PC-9 (cell line): ENCODE measurements around the gene F9.

Experiments
- EZH2 ChIP-seq: fragments of 200-600 bp; sonication (generic); IDR thresholded peaks from 2 replicates; pipeline ENCODE4 v1.8.0; 2017; ENCODE audit warnings: antibody characterized with exemption, low read depth
- TF ChIP-seq, protein P1 (sequence below): fragments of 200-600 bp; sonication (generic); conservative IDR thresholded peaks from 2 replicates; pipeline ENCODE4 v1.6.1; 2017; ENCODE audit warnings: mixed run types, antibody characterized with exemption, mild to moderate bottlenecking, moderate library complexity

- TF ChIP-seq, protein P1, sequence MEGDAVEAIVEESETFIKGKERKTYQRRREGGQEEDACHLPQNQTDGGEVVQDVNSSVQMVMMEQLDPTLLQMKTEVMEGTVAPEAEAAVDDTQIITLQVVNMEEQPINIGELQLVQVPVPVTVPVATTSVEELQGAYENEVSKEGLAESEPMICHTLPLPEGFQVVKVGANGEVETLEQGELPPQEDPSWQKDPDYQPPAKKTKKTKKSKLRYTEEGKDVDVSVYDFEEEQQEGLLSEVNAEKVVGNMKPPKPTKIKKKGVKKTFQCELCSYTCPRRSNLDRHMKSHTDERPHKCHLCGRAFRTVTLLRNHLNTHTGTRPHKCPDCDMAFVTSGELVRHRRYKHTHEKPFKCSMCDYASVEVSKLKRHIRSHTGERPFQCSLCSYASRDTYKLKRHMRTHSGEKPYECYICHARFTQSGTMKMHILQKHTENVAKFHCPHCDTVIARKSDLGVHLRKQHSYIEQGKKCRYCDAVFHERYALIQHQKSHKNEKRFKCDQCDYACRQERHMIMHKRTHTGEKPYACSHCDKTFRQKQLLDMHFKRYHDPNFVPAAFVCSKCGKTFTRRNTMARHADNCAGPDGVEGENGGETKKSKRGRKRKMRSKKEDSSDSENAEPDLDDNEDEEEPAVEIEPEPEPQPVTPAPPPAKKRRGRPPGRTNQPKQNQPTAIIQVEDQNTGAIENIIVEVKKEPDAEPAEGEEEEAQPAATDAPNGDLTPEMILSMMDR = no peak
- no peak for TF ChIP-seq EZH2
These were observed at the start of gene F9 for GRCh38 chrX:139530550-139530949.
